GM23338 (cell line): ENCODE data around the gene BANF1.

Experiments used
- CREB1 ChIP-seq: fragments of 250-450 bp; sonication (Bioruptor Pico); IDR thresholded peaks from 2 replicates; pipeline ENCODE4 v1.5.0; 2020; ENCODE audit warnings: low read depth, mild to moderate bottlenecking, moderate library complexity
- EZH2 ChIP-seq: fragments of 200-600 bp; sonication (generic); IDR thresholded peaks from one replicate; pipeline ENCODE4 v1.8.0; 2017; ENCODE audit warnings: antibody characterized with exemption, mild to moderate bottlenecking, low read depth; ENCODE audit not compliant: unreplicated experiment
- EZH2phosphoT487 ChIP-seq: fragments of 200-600 bp; sonication (generic); IDR thresholded peaks from one replicate; pipeline ENCODE4 v1.8.1; 2018; ENCODE audit warnings: antibody characterized with exemption; ENCODE audit not compliant: unreplicated experiment
- JUNB ChIP-seq: IDR thresholded peaks from one replicate; pipeline ENCODE4 v1.6.1; 2016; ENCODE audit warnings: antibody characterized with exemption; ENCODE audit not compliant: unreplicated experiment
- POLR2AphosphoS5 ChIP-seq: IDR thresholded peaks from 2 replicates; pipeline ENCODE4 v1.6.1; 2016; ENCODE audit warnings: antibody characterized with exemption, low read depth
- TF ChIP-seq, protein P1 (sequence below), 2 experiments: fragments of 200-600 bp in 1 of 2; sonication (generic) in 1 of 2; conservative IDR thresholded peaks; 2 replicates each; pipeline versions ENCODE4 v1.5.1 to v1.6.1; 2016 to 2017; ENCODE audit warnings: antibody characterized with exemption in 2 of 2, low read depth in 2 of 2, mild to moderate bottlenecking in 2 of 2, moderate library complexity in 1 of 2
- TF ChIP-seq, protein P2 (sequence below): IDR thresholded peaks from one replicate; pipeline ENCODE4 v1.6.1; 2018; ENCODE audit warnings: antibody characterized with exemption; ENCODE audit not compliant: unreplicated experiment
- TF ChIP-seq, protein P3 (sequence below): fragments of 250-450 bp; sonication (Bioruptor Pico); IDR thresholded peaks from 2 replicates; pipeline ENCODE4 v1.5.0; 2020; ENCODE audit warnings: mild to moderate bottlenecking, moderate library complexity
- TF ChIP-seq, protein P4 (sequence below): IDR thresholded peaks from 2 replicates; pipeline ENCODE4 v1.6.1; 2016; ENCODE audit warnings: antibody characterized with exemption

DNA sequence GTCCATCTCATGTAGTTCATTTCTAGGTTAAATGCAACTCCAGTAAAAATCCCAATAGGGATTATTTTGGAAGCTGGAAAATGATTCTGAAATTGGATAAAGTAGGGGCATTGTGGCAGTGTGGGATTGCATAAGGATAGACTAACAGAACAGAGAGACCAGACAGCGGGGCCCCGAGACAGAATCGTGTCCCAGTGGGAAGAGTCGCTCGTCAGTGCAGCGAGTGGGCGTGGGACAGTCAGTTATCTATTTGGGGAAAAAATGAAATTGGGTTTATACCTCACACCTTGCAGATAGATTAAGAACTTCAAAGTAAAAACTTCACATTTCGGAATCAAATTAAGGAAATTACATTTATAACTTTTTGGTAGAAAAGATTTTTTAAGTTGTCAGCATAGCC lies 30.2 kb upstream of the BANF1 start:
- TF ChIP-seq, protein P1, sequence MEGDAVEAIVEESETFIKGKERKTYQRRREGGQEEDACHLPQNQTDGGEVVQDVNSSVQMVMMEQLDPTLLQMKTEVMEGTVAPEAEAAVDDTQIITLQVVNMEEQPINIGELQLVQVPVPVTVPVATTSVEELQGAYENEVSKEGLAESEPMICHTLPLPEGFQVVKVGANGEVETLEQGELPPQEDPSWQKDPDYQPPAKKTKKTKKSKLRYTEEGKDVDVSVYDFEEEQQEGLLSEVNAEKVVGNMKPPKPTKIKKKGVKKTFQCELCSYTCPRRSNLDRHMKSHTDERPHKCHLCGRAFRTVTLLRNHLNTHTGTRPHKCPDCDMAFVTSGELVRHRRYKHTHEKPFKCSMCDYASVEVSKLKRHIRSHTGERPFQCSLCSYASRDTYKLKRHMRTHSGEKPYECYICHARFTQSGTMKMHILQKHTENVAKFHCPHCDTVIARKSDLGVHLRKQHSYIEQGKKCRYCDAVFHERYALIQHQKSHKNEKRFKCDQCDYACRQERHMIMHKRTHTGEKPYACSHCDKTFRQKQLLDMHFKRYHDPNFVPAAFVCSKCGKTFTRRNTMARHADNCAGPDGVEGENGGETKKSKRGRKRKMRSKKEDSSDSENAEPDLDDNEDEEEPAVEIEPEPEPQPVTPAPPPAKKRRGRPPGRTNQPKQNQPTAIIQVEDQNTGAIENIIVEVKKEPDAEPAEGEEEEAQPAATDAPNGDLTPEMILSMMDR (conservative IDR thresholded peaks at IDR 0.05; ENCODE audit: low read depth in 2 of 2): no peak
- TF ChIP-seq POLR2AphosphoS5 (no peak), EZH2phosphoT487 (no peak), CREB1 (CRISPR knock-in tag) (no peak), JUNB (no peak), EZH2 (no peak)
- TF ChIP-seq, protein P2, sequence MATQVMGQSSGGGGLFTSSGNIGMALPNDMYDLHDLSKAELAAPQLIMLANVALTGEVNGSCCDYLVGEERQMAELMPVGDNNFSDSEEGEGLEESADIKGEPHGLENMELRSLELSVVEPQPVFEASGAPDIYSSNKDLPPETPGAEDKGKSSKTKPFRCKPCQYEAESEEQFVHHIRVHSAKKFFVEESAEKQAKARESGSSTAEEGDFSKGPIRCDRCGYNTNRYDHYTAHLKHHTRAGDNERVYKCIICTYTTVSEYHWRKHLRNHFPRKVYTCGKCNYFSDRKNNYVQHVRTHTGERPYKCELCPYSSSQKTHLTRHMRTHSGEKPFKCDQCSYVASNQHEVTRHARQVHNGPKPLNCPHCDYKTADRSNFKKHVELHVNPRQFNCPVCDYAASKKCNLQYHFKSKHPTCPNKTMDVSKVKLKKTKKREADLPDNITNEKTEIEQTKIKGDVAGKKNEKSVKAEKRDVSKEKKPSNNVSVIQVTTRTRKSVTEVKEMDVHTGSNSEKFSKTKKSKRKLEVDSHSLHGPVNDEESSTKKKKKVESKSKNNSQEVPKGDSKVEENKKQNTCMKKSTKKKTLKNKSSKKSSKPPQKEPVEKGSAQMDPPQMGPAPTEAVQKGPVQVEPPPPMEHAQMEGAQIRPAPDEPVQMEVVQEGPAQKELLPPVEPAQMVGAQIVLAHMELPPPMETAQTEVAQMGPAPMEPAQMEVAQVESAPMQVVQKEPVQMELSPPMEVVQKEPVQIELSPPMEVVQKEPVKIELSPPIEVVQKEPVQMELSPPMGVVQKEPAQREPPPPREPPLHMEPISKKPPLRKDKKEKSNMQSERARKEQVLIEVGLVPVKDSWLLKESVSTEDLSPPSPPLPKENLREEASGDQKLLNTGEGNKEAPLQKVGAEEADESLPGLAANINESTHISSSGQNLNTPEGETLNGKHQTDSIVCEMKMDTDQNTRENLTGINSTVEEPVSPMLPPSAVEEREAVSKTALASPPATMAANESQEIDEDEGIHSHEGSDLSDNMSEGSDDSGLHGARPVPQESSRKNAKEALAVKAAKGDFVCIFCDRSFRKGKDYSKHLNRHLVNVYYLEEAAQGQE: no peak
- TF ChIP-seq, protein P3, sequence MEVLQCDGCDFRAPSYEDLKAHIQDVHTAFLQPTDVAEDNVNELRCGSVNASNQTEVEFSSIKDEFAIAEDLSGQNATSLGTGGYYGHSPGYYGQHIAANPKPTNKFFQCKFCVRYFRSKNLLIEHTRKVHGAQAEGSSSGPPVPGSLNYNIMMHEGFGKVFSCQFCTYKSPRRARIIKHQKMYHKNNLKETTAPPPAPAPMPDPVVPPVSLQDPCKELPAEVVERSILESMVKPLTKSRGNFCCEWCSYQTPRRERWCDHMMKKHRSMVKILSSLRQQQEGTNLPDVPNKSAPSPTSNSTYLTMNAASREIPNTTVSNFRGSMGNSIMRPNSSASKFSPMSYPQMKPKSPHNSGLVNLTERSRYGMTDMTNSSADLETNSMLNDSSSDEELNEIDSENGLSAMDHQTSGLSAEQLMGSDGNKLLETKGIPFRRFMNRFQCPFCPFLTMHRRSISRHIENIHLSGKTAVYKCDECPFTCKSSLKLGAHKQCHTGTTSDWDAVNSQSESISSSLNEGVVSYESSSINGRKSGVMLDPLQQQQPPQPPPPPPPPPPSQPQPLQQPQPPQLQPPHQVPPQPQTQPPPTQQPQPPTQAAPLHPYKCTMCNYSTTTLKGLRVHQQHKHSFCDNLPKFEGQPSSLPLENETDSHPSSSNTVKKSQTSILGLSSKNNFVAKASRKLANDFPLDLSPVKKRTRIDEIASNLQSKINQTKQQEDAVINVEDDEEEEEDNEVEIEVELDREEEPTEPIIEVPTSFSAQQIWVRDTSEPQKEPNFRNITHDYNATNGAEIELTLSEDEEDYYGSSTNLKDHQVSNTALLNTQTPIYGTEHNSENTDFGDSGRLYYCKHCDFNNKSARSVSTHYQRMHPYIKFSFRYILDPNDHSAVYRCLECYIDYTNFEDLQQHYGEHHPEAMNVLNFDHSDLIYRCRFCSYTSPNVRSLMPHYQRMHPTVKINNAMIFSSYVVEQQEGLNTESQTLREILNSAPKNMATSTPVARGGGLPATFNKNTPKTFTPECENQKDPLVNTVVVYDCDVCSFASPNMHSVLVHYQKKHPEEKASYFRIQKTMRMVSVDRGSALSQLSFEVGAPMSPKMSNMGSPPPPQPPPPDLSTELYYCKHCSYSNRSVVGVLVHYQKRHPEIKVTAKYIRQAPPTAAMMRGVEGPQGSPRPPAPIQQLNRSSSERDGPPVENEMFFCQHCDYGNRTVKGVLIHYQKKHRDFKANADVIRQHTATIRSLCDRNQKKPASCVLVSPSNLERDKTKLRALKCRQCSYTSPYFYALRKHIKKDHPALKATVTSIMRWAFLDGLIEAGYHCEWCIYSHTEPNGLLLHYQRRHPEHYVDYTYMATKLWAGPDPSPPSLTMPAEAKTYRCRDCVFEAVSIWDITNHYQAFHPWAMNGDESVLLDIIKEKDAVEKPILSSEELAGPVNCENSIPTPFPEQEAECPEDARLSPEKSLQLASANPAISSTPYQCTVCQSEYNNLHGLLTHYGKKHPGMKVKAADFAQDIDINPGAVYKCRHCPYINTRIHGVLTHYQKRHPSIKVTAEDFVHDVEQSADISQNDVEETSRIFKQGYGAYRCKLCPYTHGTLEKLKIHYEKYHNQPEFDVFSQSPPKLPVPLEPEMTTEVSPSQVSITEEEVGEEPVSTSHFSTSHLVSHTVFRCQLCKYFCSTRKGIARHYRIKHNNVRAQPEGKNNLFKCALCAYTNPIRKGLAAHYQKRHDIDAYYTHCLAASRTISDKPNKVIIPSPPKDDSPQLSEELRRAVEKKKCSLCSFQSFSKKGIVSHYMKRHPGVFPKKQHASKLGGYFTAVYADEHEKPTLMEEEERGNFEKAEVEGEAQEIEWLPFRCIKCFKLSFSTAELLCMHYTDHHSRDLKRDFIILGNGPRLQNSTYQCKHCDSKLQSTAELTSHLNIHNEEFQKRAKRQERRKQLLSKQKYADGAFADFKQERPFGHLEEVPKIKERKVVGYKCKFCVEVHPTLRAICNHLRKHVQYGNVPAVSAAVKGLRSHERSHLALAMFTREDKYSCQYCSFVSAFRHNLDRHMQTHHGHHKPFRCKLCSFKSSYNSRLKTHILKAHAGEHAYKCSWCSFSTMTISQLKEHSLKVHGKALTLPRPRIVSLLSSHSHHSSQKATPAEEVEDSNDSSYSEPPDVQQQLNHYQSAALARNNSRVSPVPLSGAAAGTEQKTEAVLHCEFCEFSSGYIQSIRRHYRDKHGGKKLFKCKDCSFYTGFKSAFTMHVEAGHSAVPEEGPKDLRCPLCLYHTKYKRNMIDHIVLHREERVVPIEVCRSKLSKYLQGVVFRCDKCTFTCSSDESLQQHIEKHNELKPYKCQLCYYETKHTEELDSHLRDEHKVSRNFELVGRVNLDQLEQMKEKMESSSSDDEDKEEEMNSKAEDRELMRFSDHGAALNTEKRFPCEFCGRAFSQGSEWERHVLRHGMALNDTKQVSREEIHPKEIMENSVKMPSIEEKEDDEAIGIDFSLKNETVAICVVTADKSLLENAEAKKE (CRISPR knock-in tag): no peak
- TF ChIP-seq, protein P4, sequence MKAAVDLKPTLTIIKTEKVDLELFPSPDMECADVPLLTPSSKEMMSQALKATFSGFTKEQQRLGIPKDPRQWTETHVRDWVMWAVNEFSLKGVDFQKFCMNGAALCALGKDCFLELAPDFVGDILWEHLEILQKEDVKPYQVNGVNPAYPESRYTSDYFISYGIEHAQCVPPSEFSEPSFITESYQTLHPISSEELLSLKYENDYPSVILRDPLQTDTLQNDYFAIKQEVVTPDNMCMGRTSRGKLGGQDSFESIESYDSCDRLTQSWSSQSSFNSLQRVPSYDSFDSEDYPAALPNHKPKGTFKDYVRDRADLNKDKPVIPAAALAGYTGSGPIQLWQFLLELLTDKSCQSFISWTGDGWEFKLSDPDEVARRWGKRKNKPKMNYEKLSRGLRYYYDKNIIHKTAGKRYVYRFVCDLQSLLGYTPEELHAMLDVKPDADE: no peak
